Measurements from ENCODE around the gene TBL3. TPM values are rescaled to one million over a fixed set of nuclear protein-coding genes. Genes with fewer than 3 reads are reported as not detected.
A peak's percentile ranks its signal among the peaks of the same experiment; 100 is the strongest.

The TBL3 gene
- total RNA-seq, 4 donors from 2014 or later, result 4.1 to 46.6 (median 27.4) TPM

- intact Hi-C loops (cut with DNase I; ENCODE audit: low total_unique reads), result no loop called here
- Histone ChIP-seq H3K36me3 (no peaks in the 10 kb centered on the region), H3K9me3 (no peaks in the 10 kb centered on the region), H3K4me3 (no peak overlapping the region), H3K27me3 (no peaks in the 10 kb centered on the region), H3K4me1 (peaks cover 0 to 30% of the 10 kb centered on the region in 2 donors), H3K27ac (no peak overlapping the region)
- TF ChIP-seq CTCF (IDR thresholded peaks at IDR 0.05) (no peak), POLR2A (IDR thresholded peaks at IDR 0.05) (no peak)
- DNase-seq, result no peak
Observed at GRCh38 chr16:2007081-2007836, 35.4 kb downstream of the TBL3 start.

- Histone ChIP-seq H3K9me3 (no peaks in the 10 kb centered on the region), H3K36me3 (no peaks in the 10 kb centered on the region), H3K4me1 (peaks cover 0 to 30% of the 10 kb centered on the region in 2 donors), H3K4me3 (no peak overlapping the region), H3K27ac (peak overlapping the region in 1 of 2 donors; percentile 69), H3K27me3 (no peaks in the 10 kb centered on the region)
- TF ChIP-seq POLR2A (IDR thresholded peaks at IDR 0.05), result no peak
- no peak for TF ChIP-seq CTCF (IDR thresholded peaks at IDR 0.05)
- DNase-seq, result no peak
- intact Hi-C loops (cut with DNase I; ENCODE audit: low total_unique reads), result no loop called here
Observed at GRCh38 chr16:2008009-2008526, 36.2 kb downstream of the TBL3 start.

GRCh38 chr16:2008631-2009163 is 36.8 kb downstream of the TBL3 start:
- Histone ChIP-seq H3K4me3 (peak overlapping the region; percentile 60 to 73), H3K4me1 (peaks cover 0 to 30% of the 10 kb centered on the region in 2 donors), H3K27ac (peak overlapping the region; percentile 69 to 84), H3K9me3 (no peaks in the 10 kb centered on the region), H3K36me3 (no peaks in the 10 kb centered on the region), H3K27me3 (no peaks in the 10 kb centered on the region)
- no peak for TF ChIP-seq CTCF (IDR thresholded peaks at IDR 0.05)
- no peak for TF ChIP-seq POLR2A (IDR thresholded peaks at IDR 0.05)
- no peak for DNase-seq
- intact Hi-C loops (cut with DNase I; ENCODE audit: low total_unique reads), result no loop called here

- H3K4me3 ChIP-seq, result peak overlapping the region; percentile 60 to 73
- TF ChIP-seq POLR2A (IDR thresholded peaks at IDR 0.05), result no peak
- no peak for TF ChIP-seq CTCF (IDR thresholded peaks at IDR 0.05)
- no peaks in the 10 kb centered on the region for H3K36me3 ChIP-seq
- no peaks in the 10 kb centered on the region for H3K27me3 ChIP-seq
- peaks cover 0 to 30% of the 10 kb centered on the region in 2 donors for H3K4me1 ChIP-seq
- no peak for DNase-seq
- no peaks in the 10 kb centered on the region for H3K9me3 ChIP-seq
- H3K27ac ChIP-seq, result peak overlapping the region; percentile 69 to 84
- intact Hi-C loops (cut with DNase I; ENCODE audit: low total_unique reads), result no loop called here
Observed at GRCh38 chr16:2009164-2009711, 37.4 kb downstream of the TBL3 start.

Data from uterus (tissue), 4 donors.